ENCODE results near the gene MORC2. TPM values are rescaled to one million over a fixed set of nuclear protein-coding genes. Genes with fewer than 3 reads are reported as not detected.

Gene MORC2
- 4.0 and 10.3 TPM in 2 replicates for total RNA-seq

DNA sequence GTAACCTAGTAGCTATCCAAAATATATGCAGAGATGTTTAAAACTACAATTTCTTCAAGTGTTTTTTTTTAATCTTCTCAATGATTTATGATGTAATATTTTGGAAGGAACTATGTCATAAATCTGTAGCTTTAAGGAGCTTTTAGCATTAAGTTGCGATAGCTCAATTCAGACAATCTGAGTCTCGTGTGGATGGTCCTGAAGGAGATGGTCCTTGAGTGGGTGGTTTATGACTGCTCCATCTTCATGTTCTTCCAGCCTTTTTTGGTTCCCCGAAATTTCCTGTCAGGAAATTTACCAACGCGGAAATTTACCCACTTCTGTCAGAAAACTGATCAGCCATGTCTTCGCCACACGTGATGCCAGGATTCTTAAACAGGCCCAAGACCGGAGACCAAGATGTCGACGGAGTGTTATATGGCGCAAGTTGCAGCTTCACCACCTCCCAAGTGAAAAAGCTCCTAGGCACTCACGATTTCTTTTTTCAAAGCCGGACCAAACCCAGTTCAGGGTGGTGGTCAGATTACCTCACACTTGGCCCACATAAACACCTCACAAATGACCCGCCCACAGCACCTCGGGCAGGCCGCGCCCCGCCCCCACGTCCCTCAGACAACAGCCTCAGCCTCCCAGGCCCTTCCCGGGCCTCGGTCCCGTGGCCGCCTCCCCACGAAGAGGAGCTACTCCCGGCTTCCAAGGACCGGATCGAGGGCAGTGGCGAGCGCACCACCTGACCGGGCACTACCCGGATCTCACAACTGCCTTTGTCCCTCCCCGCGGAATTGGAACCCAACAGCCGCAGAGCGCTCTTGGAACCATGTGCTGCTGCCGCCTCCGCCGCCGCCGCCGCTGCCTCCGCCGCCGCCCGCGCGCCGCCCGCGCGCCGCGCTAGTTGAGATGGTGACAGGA is at the start of gene MORC2:
Gene MORC2 (minus strand): TSS at position 760 of the 909 bp plus-strand sequence. CDS start 885 bp downstream, outside the sequence.

DNA sequence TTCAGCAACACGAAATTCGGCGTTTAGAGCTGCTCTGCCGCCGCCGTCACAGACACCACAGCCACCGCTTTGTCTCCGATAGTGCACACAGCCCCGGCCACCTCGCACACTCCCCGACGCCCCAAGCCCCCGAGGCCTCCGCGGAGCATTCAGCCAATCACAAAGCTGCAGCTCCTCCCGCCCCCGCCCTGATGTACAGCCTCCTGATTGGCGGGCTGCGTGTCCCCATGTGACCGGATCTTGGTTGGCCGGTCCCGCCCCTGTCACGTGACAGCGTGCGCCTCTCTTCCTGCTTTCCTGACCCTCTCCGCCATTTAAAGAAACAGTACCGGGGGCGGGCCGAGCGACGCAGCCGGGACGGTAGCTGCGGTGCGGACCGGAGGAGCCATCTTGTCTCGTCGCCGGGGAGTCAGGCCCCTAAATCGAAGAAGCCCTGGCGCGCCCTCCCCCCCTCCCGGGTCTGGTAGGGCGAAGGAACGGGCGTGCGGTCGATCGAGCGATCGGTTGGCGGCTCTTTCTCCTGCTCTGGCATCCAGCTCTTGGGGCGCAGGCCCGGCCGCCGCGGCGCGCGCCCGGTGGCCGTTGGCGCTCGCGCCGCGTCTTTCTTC is 454 bp upstream of the MORC2 start, which contains the start of gene TUG1:
Gene TUG1 (plus strand): TSS at position 342 of the 608 bp plus-strand sequence.

Other genes with a start within 250 kb of the MORC2 start
- gene TUG1, start 491 bp upstream of the MORC2 start, total RNA-seq = 22.8 and 41.6 TPM in 2 replicates
- gene SMTN, start 112.5 kb upstream of the MORC2 start, total RNA-seq = 235 and 344 TPM in 2 replicates
- 300 and 301 TPM in 2 replicates for gene SELENOM, start 138.8 kb upstream of the MORC2 start, total RNA-seq
- 0.18 and 0.86 TPM in 2 replicates for gene INPP5J, start 154.2 kb upstream of the MORC2 start, total RNA-seq
- gene PLA2G3, start 171.7 kb upstream of the MORC2 start, total RNA-seq = 0.86 and 1.1 TPM in 2 replicates
- 22.8 and 23.4 TPM in 2 replicates for gene RNF185, start 191.4 kb upstream of the MORC2 start, total RNA-seq
- 20.8 and 24.1 TPM in 2 replicates for gene LIMK2, start 243.5 kb upstream of the MORC2 start, total RNA-seq